HG03442 (cell line): ENCODE results near the gene BSDC1.
"Not testable (repeated sequence)": the region's sequence is repeated elsewhere in the genome, so short reads cannot be mapped to it uniquely, and the experiment has no call there.

Experiments used
- ATAC-seq: cut with Tn5 transposase; IDR thresholded peaks from one replicate; pipeline ENCODE4 v1.9.1; 2021; ENCODE audit warnings: mild to moderate bottlenecking, moderate library complexity; ENCODE audit not compliant: unreplicated experiment

Gene BSDC1

GRCh38 chr1:32396524-32396923 lies 2.3 kb upstream of the BSDC1 start:
- ATAC-seq, result not testable (repeated sequence)

GRCh38 chr1:32394890-32395432 lies 720 bp upstream of the BSDC1 start:
- no peak for ATAC-seq

GRCh38 chr1:32393832-32394140 lies 455 bp downstream of the BSDC1 start:
- no peak for ATAC-seq

- no peak for ATAC-seq
These were observed 1.1 kb downstream of the BSDC1 start for GRCh38 chr1:32393136-32393535.

- ATAC-seq, result no peak
These were observed 1.9 kb downstream of the BSDC1 start for GRCh38 chr1:32392325-32392724.

- ATAC-seq, result no peak
These were observed 3.1 kb downstream of the BSDC1 start for GRCh38 chr1:32390904-32391870.

GRCh38 chr1:32388641-32389040 lies 5.6 kb downstream of the BSDC1 start:
- ATAC-seq, result no peak

GRCh38 chr1:32386676-32387392 lies 7.4 kb downstream of the BSDC1 start:
- no peak for ATAC-seq

GRCh38 chr1:32380057-32380456 lies 14.2 kb downstream of the BSDC1 start:
- no peak for ATAC-seq

GRCh38 chr1:32377541-32378220 lies 16.6 kb downstream of the BSDC1 start:
- ATAC-seq, result no peak

- ATAC-seq, result no peak
These were observed 18.0 kb downstream of the BSDC1 start for GRCh38 chr1:32376199-32376598.

GRCh38 chr1:32373996-32374592 lies 20.1 kb downstream of the BSDC1 start:
- no peak for ATAC-seq

- ATAC-seq, result peak; percentile 36
These were observed 22.0 kb downstream of the BSDC1 start for GRCh38 chr1:32372149-32372756.

- no peak for ATAC-seq
These were observed 26.2 kb downstream of the BSDC1 start for GRCh38 chr1:32367912-32368635.

- ATAC-seq, result no peak
These were observed 28.8 kb downstream of the BSDC1 start for GRCh38 chr1:32365445-32365844.

- no peak for ATAC-seq
These were observed 29.4 kb downstream of the BSDC1 start for GRCh38 chr1:32364836-32365235.

GRCh38 chr1:32363713-32364112 lies 30.5 kb downstream of the BSDC1 start:
- ATAC-seq, result no peak

- ATAC-seq, result no peak
These were observed 31.5 kb downstream of the BSDC1 start, which contains the start of the genes FAM229A and TSSK3 for GRCh38 chr1:32362474-32363313. Gene FAM229A, minus strand, starts transcription at chr1:32362485. Its CDS starts 394 bp downstream, at chr1:32362091. Gene TSSK3, plus strand, starts transcription at chr1:32362539. Its CDS starts 163 bp downstream, at chr1:32362702.
